CD4-positive, alpha-beta memory T cell (primary cell): Measurements from ENCODE around the gene PI16. TPM values are rescaled to one million over a fixed set of nuclear protein-coding genes. Genes with fewer than 3 reads are reported as not detected.

Experiments used
- CTCF ChIA-PET: fragments of 350-600 bp; sonication (Branson Sonifier 250); formaldehyde crosslinking; loops from one replicate; lab custom pipeline; 2021; ENCODE audit warnings: inconsistent platforms; ENCODE audit not compliant: partially characterized antibody; lab: Charles Lee
- POLR2A ChIA-PET: fragments of 350-600 bp; sonication (Branson Sonifier 250); formaldehyde crosslinking; loops from one replicate; lab custom pipeline; 2021; ENCODE audit not compliant: partially characterized antibody; lab: Charles Lee
- DNase-seq, 5 donors: peaks; one replicate each; pipeline versions ENCODE4 v3.0.0 to v3.0.0-alpha.2; 2020 to 2022; ENCODE audit warnings: mixed read lengths in 1 of 5
- H3K27ac ChIP-seq: one replicate; pipeline ENCODE4 v1.7.0; 2013; ENCODE audit warnings: low read depth, low read length
- H3K27me3 ChIP-seq: 2 replicates; pipeline ENCODE4 v1.7.0; 2013; ENCODE audit warnings: mild to moderate bottlenecking, low read length, moderate library complexity; ENCODE audit not compliant: insufficient read depth
- H3K36me3 ChIP-seq: 2 replicates; pipeline ENCODE4 v1.7.0; 2013; ENCODE audit warnings: mild to moderate bottlenecking, low read length, moderate library complexity; ENCODE audit not compliant: insufficient read depth
- H3K4me1 ChIP-seq: 2 replicates; pipeline ENCODE4 v1.7.0; 2013; ENCODE audit warnings: mild to moderate bottlenecking, low read length, moderate library complexity; ENCODE audit not compliant: insufficient read depth
- H3K4me3 ChIP-seq, 2 donors: one replicate each; pipeline ENCODE4 v1.7.0; 2013; ENCODE audit warnings: low read length in 2 of 2, mild to moderate bottlenecking in 1 of 2
- H3K9me3 ChIP-seq, 2 donors: one replicate each; pipeline ENCODE4 v1.7.0; 2013; ENCODE audit warnings: low read length in 2 of 2, control low read depth in 1 of 2; ENCODE audit not compliant: control insufficient read depth in 1 of 2
- H3K27ac Mint-ChIP-seq, 7 donors: one replicate each; pipeline ENCODE4 v1.8.0; 2020 to 2021; ENCODE audit warnings: mixed read lengths in 7 of 7, mild to moderate bottlenecking in 6 of 7, inconsistent platforms in 3 of 7, moderate library complexity in 3 of 7
- H3K27me3 Mint-ChIP-seq, 2 donors: one replicate each; pipeline ENCODE4 v1.8.0; 2020 to 2021; ENCODE audit warnings: mixed read lengths in 2 of 2
- H3K36me3 Mint-ChIP-seq, 2 donors: one replicate each; pipeline ENCODE4 v1.8.0; 2020 to 2021; ENCODE audit warnings: mixed read lengths in 2 of 2, inconsistent platforms in 1 of 2, mild to moderate bottlenecking in 1 of 2
- H3K4me1 Mint-ChIP-seq, 4 donors: one replicate each; pipeline ENCODE4 v1.8.0; 2020 to 2021; ENCODE audit warnings: mixed read lengths in 4 of 4, mild to moderate bottlenecking in 1 of 4
- H3K4me3 Mint-ChIP-seq, 8 donors: one replicate each; pipeline ENCODE4 v1.8.0; 2020 to 2021; ENCODE audit warnings: mixed read lengths in 8 of 8, mild to moderate bottlenecking in 7 of 8, moderate library complexity in 6 of 8, inconsistent platforms in 3 of 8
- H3K9me3 Mint-ChIP-seq, 8 donors: one replicate each; pipeline ENCODE4 v1.8.0; 2020 to 2021; ENCODE audit warnings: mixed read lengths in 8 of 8, mild to moderate bottlenecking in 5 of 8, inconsistent platforms in 3 of 8, moderate library complexity in 1 of 8
- intact Hi-C: fragments of 100-400 bp; cut with micrococcal nuclease; formaldehyde crosslinking; loops from one replicate; pipeline ENCODE4 v1.15.1; 2023
- polyA plus RNA-seq, 2 donors: library from polyadenylated mRNA; unstranded; fragments of 300-500 nt; fragmentation: Illumina TruSeq; gene quantifications; one replicate each; pipeline ENCODE4 v1.2.3, GENCODE V29; 2021
- total RNA-seq, 2 experiments: library from RNA; stranded (reverse); gene quantifications; one replicate each; pipeline ENCODE4 v1.2.3, GENCODE V29; 2021

Gene PI16
- total and polyA plus RNA-seq, 4 experiments from 2014 or later, result 5.8 to 53.8 (median 18.8) TPM

- ChIA-PET POLR2A (interaction anchor here (0.8 to 3.7 kb wide), 8 partner anchors 27 to 105 kb away, joined by 3 to 24 read pairs (median 5); partner anchors contain the start of genes C6orf89, MTCH1 and PI16), CTCF (interaction anchor here (0.8 to 5.8 kb wide), 6 partner anchors 28 to 298 kb away, joined by 3 to 49 read pairs (median 7); partner anchors contain the start of genes C6orf89, MTCH1 and PPIL1)
- H3K4me1 ChIP-seq, result peaks cover 42% of the 10 kb centered on the region
- DNase-seq, result peak; percentile 76 to 90 (median 82)
- intact Hi-C loops, result loop anchor here (1.0 to 5.0 kb wide), 3 partner anchors 27 to 106 kb away; partner anchors contain the start of gene C6orf89
- no peaks in the 10 kb centered on the region for H3K27me3 ChIP-seq
- peaks cover 25% of the 10 kb centered on the region for H3K36me3 ChIP-seq
- Mint-ChIP-seq H3K4me1 (peaks cover 26 to 49% (median 34%) of the 10 kb centered on the region in 4 donors), H3K9me3 (no peaks in the 10 kb centered on the region), H3K27ac (peak overlapping the region; percentile 87 to 97 (median 94)), H3K36me3 (peaks cover 31 to 46% of the 10 kb centered on the region in 2 donors), H3K4me3 (peak overlapping the region; percentile 63 to 85 (median 78)), H3K27me3 (no peaks in the 10 kb centered on the region)
- peak overlapping the region; percentile 58 for H3K27ac ChIP-seq
- peak overlapping the region; percentile 8 to 22 for H3K4me3 ChIP-seq
- H3K9me3 ChIP-seq, result no peaks in the 10 kb centered on the region
Observed at GRCh38 chr6:36912586-36912985, 42.0 kb upstream of the PI16 start.

- CTCF ChIA-PET, result interaction anchor here (1.0 to 5.8 kb wide), 6 partner anchors 24 to 144 kb away, joined by 3 to 49 read pairs (median 5); partner anchors contain the start of gene PPIL1
- POLR2A ChIA-PET, result interaction anchor here (1.0 to 3.7 kb wide), 6 partner anchors 8 to 104 kb away, joined by 3 to 24 read pairs (median 6); partner anchors contain the start of genes C6orf89 and MTCH1
- Histone ChIP-seq H3K4me3 (no peak overlapping the region), H3K27ac (peak overlapping the region; percentile 58), H3K27me3 (no peaks in the 10 kb centered on the region), H3K4me1 (peaks cover 42% of the 10 kb centered on the region), H3K9me3 (no peaks in the 10 kb centered on the region), H3K36me3 (peaks cover 30% of the 10 kb centered on the region)
- Mint-ChIP-seq H3K9me3 (no peaks in the 10 kb centered on the region), H3K4me1 (peaks cover 26 to 49% (median 34%) of the 10 kb centered on the region in 4 donors), H3K4me3 (peak overlapping the region; percentile 13 to 85 (median 78)), H3K27me3 (no peaks in the 10 kb centered on the region), H3K36me3 (peaks cover 26 to 48% of the 10 kb centered on the region in 2 donors), H3K27ac (peak overlapping the region; percentile 89 to 97 (median 94))
- intact Hi-C loops, result loop anchor here (5.0 kb wide), 1 partner anchor 49 kb away; no protein-coding TSS in a partner anchor
- DNase-seq, result peak in 1 of 5 donors; percentile 50
Observed at GRCh38 chr6:36913082-36913481, 41.5 kb upstream of the PI16 start.

- intact Hi-C loops, result loop anchor here (5.0 kb wide), 1 partner anchor 48 kb away; no protein-coding TSS in a partner anchor
- ChIA-PET POLR2A (interaction anchor here (0.6 to 3.7 kb wide), 7 partner anchors 10 to 104 kb away, joined by 3 to 24 read pairs (median 5); partner anchors contain the start of genes C6orf89, PI16 and PPIL1), CTCF (interaction anchor here (0.9 to 5.8 kb wide), 10 partner anchors 9 to 145 kb away, joined by 3 to 49 read pairs (median 4); partner anchors contain the start of genes C6orf89, FGD2 and PPIL1)
- H3K4me3 Mint-ChIP-seq, result peak overlapping the region in 7 of 8 donors; percentile 17 to 85 (median 52)
- Histone ChIP-seq H3K9me3 (no peaks in the 10 kb centered on the region), H3K4me3 (no peak overlapping the region), H3K36me3 (peaks cover 36% of the 10 kb centered on the region), H3K4me1 (peaks cover 42% of the 10 kb centered on the region), H3K27ac (peak overlapping the region; percentile 38), H3K27me3 (no peaks in the 10 kb centered on the region)
- H3K4me1 Mint-ChIP-seq, result peaks cover 26 to 49% (median 33%) of the 10 kb centered on the region in 4 donors
- DNase-seq, result peak; percentile 26 to 72 (median 32)
- no peaks in the 10 kb centered on the region for H3K9me3 Mint-ChIP-seq
- H3K27me3 Mint-ChIP-seq, result no peaks in the 10 kb centered on the region
- H3K27ac Mint-ChIP-seq, result peak overlapping the region; percentile 89 to 96 (median 95)
- H3K36me3 Mint-ChIP-seq, result peaks cover 24 to 52% of the 10 kb centered on the region in 2 donors
Observed at GRCh38 chr6:36914227-36914794, 40.2 kb upstream of the PI16 start.

- H3K27ac ChIP-seq, result no peak overlapping the region
- H3K9me3 ChIP-seq, result no peaks in the 10 kb centered on the region
- no peaks in the 10 kb centered on the region for H3K27me3 Mint-ChIP-seq
- H3K36me3 Mint-ChIP-seq, result peaks cover 30 to 61% of the 10 kb centered on the region in 2 donors
- H3K4me1 Mint-ChIP-seq, result peaks cover 24 to 49% (median 33%) of the 10 kb centered on the region in 4 donors
- ChIA-PET CTCF (interaction anchor here (1.1 to 5.8 kb wide), 3 partner anchors 30 to 256 kb away, joined by 3 to 49 read pairs (median 16); partner anchors contain the start of gene C6orf89), POLR2A (no interaction called here)
- no peaks in the 10 kb centered on the region for H3K9me3 Mint-ChIP-seq
- H3K36me3 ChIP-seq, result peaks cover 47% of the 10 kb centered on the region
- peaks cover 42% of the 10 kb centered on the region for H3K4me1 ChIP-seq
- no peak overlapping the region for H3K4me3 Mint-ChIP-seq
- H3K27me3 ChIP-seq, result no peaks in the 10 kb centered on the region
- no peak overlapping the region for H3K4me3 ChIP-seq
- DNase-seq, result no peak
- intact Hi-C loops, result no loop called here
- H3K27ac Mint-ChIP-seq, result peak overlapping the region in 5 of 7 donors; percentile 24 to 95 (median 44)
Observed at GRCh38 chr6:36915599-36915998, 38.9 kb upstream of the PI16 start.

GRCh38 chr6:36916126-36916525 is 38.4 kb upstream of the PI16 start:
- ChIA-PET CTCF (interaction anchor here (1.1 to 3.1 kb wide), 2 partner anchors 31 to 256 kb away, joined by 3 to 16 read pairs; partner anchors contain the start of gene C6orf89), POLR2A (no interaction called here)
- Histone ChIP-seq H3K4me3 (no peak overlapping the region), H3K36me3 (peaks cover 52% of the 10 kb centered on the region), H3K27me3 (no peaks in the 10 kb centered on the region), H3K9me3 (no peaks in the 10 kb centered on the region), H3K4me1 (peaks cover 42% of the 10 kb centered on the region), H3K27ac (no peak overlapping the region)
- Mint-ChIP-seq H3K36me3 (peaks cover 32 to 66% of the 10 kb centered on the region in 2 donors), H3K4me3 (peak overlapping the region in 1 of 8 donors; percentile 23), H3K27me3 (no peaks in the 10 kb centered on the region), H3K9me3 (no peaks in the 10 kb centered on the region), H3K27ac (peak overlapping the region in 4 of 7 donors; percentile 1 to 71 (median 34)), H3K4me1 (peaks cover 23 to 49% (median 33%) of the 10 kb centered on the region in 4 donors)
- intact Hi-C loops, result no loop called here
- DNase-seq, result no peak

- H3K27me3 Mint-ChIP-seq, result no peaks in the 10 kb centered on the region
- Histone ChIP-seq H3K4me3 (no peak overlapping the region), H3K36me3 (peaks cover 55% of the 10 kb centered on the region), H3K27ac (no peak overlapping the region), H3K27me3 (no peaks in the 10 kb centered on the region), H3K9me3 (no peaks in the 10 kb centered on the region), H3K4me1 (peaks cover 29% of the 10 kb centered on the region)
- intact Hi-C loops, result no loop called here
- H3K4me3 Mint-ChIP-seq, result no peak overlapping the region
- H3K36me3 Mint-ChIP-seq, result peaks cover 35 to 63% of the 10 kb centered on the region in 2 donors
- no peak for DNase-seq
- POLR2A ChIA-PET, result no interaction called here
- CTCF ChIA-PET, result interaction anchor here (1.3 to 2.3 kb wide), 2 partner anchors 14 to 100 kb away, joined by 3 to 8 read pairs; no protein-coding TSS in a partner anchor
- peaks cover 12 to 36% (median 21%) of the 10 kb centered on the region in 4 donors for H3K4me1 Mint-ChIP-seq
- no peaks in the 10 kb centered on the region for H3K9me3 Mint-ChIP-seq
- H3K27ac Mint-ChIP-seq, result peak overlapping the region in 1 of 7 donors; percentile 35
Observed at GRCh38 chr6:36917541-36918193, 36.9 kb upstream of the PI16 start.
